ENCODE results near the gene CAMK1D. TPM values are rescaled to one million over a fixed set of nuclear protein-coding genes. Genes with fewer than 3 reads are reported as not detected.

Gene CAMK1D
- total and polyA plus RNA-seq, 4 experiments from 2014 or later = 5.2 to 22.2 (median 19.4) TPM

GRCh38 chr10:12814166-12814565, 464.8 kb downstream of the CAMK1D start:
- Mint-ChIP-seq H3K27me3 (no peaks in the 10 kb centered on the region), H3K4me1 (peaks cover 0 to 1% (median 0%) of the 10 kb centered on the region in 4 donors), H3K27ac (peak overlapping the region in 1 of 7 donors; percentile 25), H3K36me3 (peaks cover 60 to 61% of the 10 kb centered on the region in 2 donors), H3K4me3 (no peak overlapping the region), H3K9me3 (peaks cover 0 to 18% (median 13%) of the 10 kb centered on the region in 8 donors)
- no peak overlapping the region for H3K4me3 ChIP-seq (ENCODE audit: low read length in 2 of 2)
- H3K27ac ChIP-seq (ENCODE audit: low read depth, low read length) = no peak overlapping the region
- ChIA-PET POLR2A (ENCODE audit: partially characterized antibody) (no interaction called here), CTCF (ENCODE audit: partially characterized antibody) (interaction anchor here (1.1 to 1.3 kb wide), 2 partner anchors 32 to 103 kb away, joined by 3 read pairs; no protein-coding TSS in a partner anchor)
- no peaks in the 10 kb centered on the region for H3K27me3 ChIP-seq (ENCODE audit: insufficient read depth, low read length)
- DNase-seq = no peak
- no peaks in the 10 kb centered on the region for H3K4me1 ChIP-seq (ENCODE audit: insufficient read depth, low read length)
- peaks cover 23% of the 10 kb centered on the region for H3K36me3 ChIP-seq (ENCODE audit: insufficient read depth, low read length)
- peaks cover 0 to 8% of the 10 kb centered on the region in 2 donors for H3K9me3 ChIP-seq (ENCODE audit: control insufficient read depth in 1 of 2, low read length in 2 of 2)
- intact Hi-C loops (cut with micrococcal nuclease) = no loop called here

GRCh38 chr10:12819071-12819470, 469.7 kb downstream of the CAMK1D start:
- Histone ChIP-seq H3K36me3 (ENCODE audit: insufficient read depth, low read length) (peaks cover 22% of the 10 kb centered on the region), H3K9me3 (ENCODE audit: control insufficient read depth in 1 of 2, low read length in 2 of 2) (peaks cover 0 to 6% of the 10 kb centered on the region in 2 donors), H3K4me1 (ENCODE audit: insufficient read depth, low read length) (no peaks in the 10 kb centered on the region), H3K4me3 (ENCODE audit: low read length in 2 of 2) (no peak overlapping the region), H3K27ac (ENCODE audit: low read depth, low read length) (no peak overlapping the region), H3K27me3 (ENCODE audit: insufficient read depth, low read length) (no peaks in the 10 kb centered on the region)
- Mint-ChIP-seq H3K9me3 (peaks cover 0 to 8% (median 2%) of the 10 kb centered on the region in 8 donors), H3K27ac (no peak overlapping the region), H3K27me3 (no peaks in the 10 kb centered on the region), H3K4me1 (peaks cover 0 to 1% (median 0%) of the 10 kb centered on the region in 4 donors), H3K4me3 (no peak overlapping the region), H3K36me3 (peaks cover 43 to 64% of the 10 kb centered on the region in 2 donors)
- intact Hi-C loops (cut with micrococcal nuclease) = no loop called here
- DNase-seq = no peak
- ChIA-PET POLR2A (ENCODE audit: partially characterized antibody) (no interaction called here), CTCF (ENCODE audit: partially characterized antibody) (no interaction called here)

- DNase-seq = no peak
- intact Hi-C loops (cut with micrococcal nuclease) = no loop called here
- Mint-ChIP-seq H3K4me3 (no peak overlapping the region), H3K4me1 (peaks cover 0 to 1% (median 0%) of the 10 kb centered on the region in 4 donors), H3K27ac (peak overlapping the region in 1 of 7 donors; percentile 81), H3K27me3 (no peaks in the 10 kb centered on the region), H3K9me3 (peaks cover 0 to 2% (median 0%) of the 10 kb centered on the region in 8 donors), H3K36me3 (peaks cover 43 to 64% of the 10 kb centered on the region in 2 donors)
- ChIA-PET CTCF (ENCODE audit: partially characterized antibody) (no interaction called here), POLR2A (ENCODE audit: partially characterized antibody) (no interaction called here)
- H3K4me3 ChIP-seq (ENCODE audit: low read length in 2 of 2) = no peak overlapping the region
- no peaks in the 10 kb centered on the region for H3K4me1 ChIP-seq (ENCODE audit: insufficient read depth, low read length)
- H3K9me3 ChIP-seq (ENCODE audit: control insufficient read depth in 1 of 2, low read length in 2 of 2) = no peaks in the 10 kb centered on the region
- peaks cover 16% of the 10 kb centered on the region for H3K36me3 ChIP-seq (ENCODE audit: insufficient read depth, low read length)
- no peak overlapping the region for H3K27ac ChIP-seq (ENCODE audit: low read depth, low read length)
- H3K27me3 ChIP-seq (ENCODE audit: insufficient read depth, low read length) = no peaks in the 10 kb centered on the region
These were observed 470.3 kb downstream of the CAMK1D start for GRCh38 chr10:12819656-12820055.

- no peaks in the 10 kb centered on the region for H3K4me1 ChIP-seq (ENCODE audit: insufficient read depth, low read length)
- Mint-ChIP-seq H3K36me3 (peaks cover 50 to 66% of the 10 kb centered on the region in 2 donors), H3K4me3 (no peak overlapping the region), H3K9me3 (no peaks in the 10 kb centered on the region), H3K4me1 (peaks cover 0 to 1% (median 0%) of the 10 kb centered on the region in 4 donors), H3K27ac (peak overlapping the region in 1 of 7 donors; percentile 5), H3K27me3 (no peaks in the 10 kb centered on the region)
- ChIA-PET POLR2A (ENCODE audit: partially characterized antibody) (no interaction called here), CTCF (ENCODE audit: partially characterized antibody) (no interaction called here)
- intact Hi-C loops (cut with micrococcal nuclease) = no loop called here
- H3K36me3 ChIP-seq (ENCODE audit: insufficient read depth, low read length) = peaks cover 2% of the 10 kb centered on the region
- no peaks in the 10 kb centered on the region for H3K9me3 ChIP-seq (ENCODE audit: control insufficient read depth in 1 of 2, low read length in 2 of 2)
- H3K27me3 ChIP-seq (ENCODE audit: insufficient read depth, low read length) = no peaks in the 10 kb centered on the region
- DNase-seq = no peak
- H3K4me3 ChIP-seq (ENCODE audit: low read length in 2 of 2) = no peak overlapping the region
- H3K27ac ChIP-seq (ENCODE audit: low read depth, low read length) = no peak overlapping the region
These were observed 473.0 kb downstream of the CAMK1D start for GRCh38 chr10:12822126-12822892.

GRCh38 chr10:12822893-12823170, 473.5 kb downstream of the CAMK1D start:
- H3K9me3 ChIP-seq (ENCODE audit: control insufficient read depth in 1 of 2, low read length in 2 of 2) = no peaks in the 10 kb centered on the region
- H3K36me3 ChIP-seq (ENCODE audit: insufficient read depth, low read length) = peaks cover 2% of the 10 kb centered on the region
- no peaks in the 10 kb centered on the region for H3K27me3 ChIP-seq (ENCODE audit: insufficient read depth, low read length)
- no peak overlapping the region for H3K27ac ChIP-seq (ENCODE audit: low read depth, low read length)
- ChIA-PET CTCF (ENCODE audit: partially characterized antibody) (no interaction called here), POLR2A (ENCODE audit: partially characterized antibody) (no interaction called here)
- H3K4me1 Mint-ChIP-seq = peaks cover 0 to 1% (median 0%) of the 10 kb centered on the region in 4 donors
- no peaks in the 10 kb centered on the region for H3K4me1 ChIP-seq (ENCODE audit: insufficient read depth, low read length)
- no peak for DNase-seq
- no peaks in the 10 kb centered on the region for H3K9me3 Mint-ChIP-seq
- H3K27ac Mint-ChIP-seq = peak overlapping the region in 1 of 7 donors; percentile 5
- intact Hi-C loops (cut with micrococcal nuclease) = no loop called here
- H3K4me3 ChIP-seq (ENCODE audit: low read length in 2 of 2) = no peak overlapping the region
- H3K4me3 Mint-ChIP-seq = no peak overlapping the region
- peaks cover 53 to 68% of the 10 kb centered on the region in 2 donors for H3K36me3 Mint-ChIP-seq
- no peaks in the 10 kb centered on the region for H3K27me3 Mint-ChIP-seq

GRCh38 chr10:12823328-12823727, 474.0 kb downstream of the CAMK1D start:
- no peaks in the 10 kb centered on the region for H3K27me3 ChIP-seq (ENCODE audit: insufficient read depth, low read length)
- H3K27me3 Mint-ChIP-seq = no peaks in the 10 kb centered on the region
- H3K9me3 Mint-ChIP-seq = no peaks in the 10 kb centered on the region
- DNase-seq = no peak
- H3K4me1 ChIP-seq (ENCODE audit: insufficient read depth, low read length) = no peaks in the 10 kb centered on the region
- H3K9me3 ChIP-seq (ENCODE audit: control insufficient read depth in 1 of 2, low read length in 2 of 2) = no peaks in the 10 kb centered on the region
- CTCF ChIA-PET (ENCODE audit: partially characterized antibody) = no interaction called here
- intact Hi-C loops (cut with micrococcal nuclease) = no loop called here
- peaks cover 2% of the 10 kb centered on the region for H3K36me3 ChIP-seq (ENCODE audit: insufficient read depth, low read length)
- peak overlapping the region in 1 of 7 donors; percentile 24 for H3K27ac Mint-ChIP-seq
- peaks cover 0 to 3% (median 0%) of the 10 kb centered on the region in 4 donors for H3K4me1 Mint-ChIP-seq
- H3K27ac ChIP-seq (ENCODE audit: low read depth, low read length) = no peak overlapping the region
- H3K36me3 Mint-ChIP-seq = peaks cover 57 to 67% of the 10 kb centered on the region in 2 donors
- H3K4me3 Mint-ChIP-seq = no peak overlapping the region
- POLR2A ChIA-PET (ENCODE audit: partially characterized antibody) = no interaction called here
- no peak overlapping the region for H3K4me3 ChIP-seq (ENCODE audit: low read length in 2 of 2)

- POLR2A ChIA-PET (ENCODE audit: partially characterized antibody) = no interaction called here
- Mint-ChIP-seq H3K4me3 (no peak overlapping the region), H3K9me3 (no peaks in the 10 kb centered on the region), H3K36me3 (peaks cover 61 to 63% of the 10 kb centered on the region in 2 donors), H3K27ac (no peak overlapping the region), H3K4me1 (peaks cover 0 to 3% (median 0%) of the 10 kb centered on the region in 4 donors), H3K27me3 (no peaks in the 10 kb centered on the region)
- intact Hi-C loops (cut with micrococcal nuclease) = no loop called here
- Histone ChIP-seq H3K36me3 (ENCODE audit: insufficient read depth, low read length) (peaks cover 2% of the 10 kb centered on the region), H3K27me3 (ENCODE audit: insufficient read depth, low read length) (no peaks in the 10 kb centered on the region), H3K9me3 (ENCODE audit: control insufficient read depth in 1 of 2, low read length in 2 of 2) (no peaks in the 10 kb centered on the region), H3K4me3 (ENCODE audit: low read length in 2 of 2) (no peak overlapping the region), H3K27ac (ENCODE audit: low read depth, low read length) (no peak overlapping the region), H3K4me1 (ENCODE audit: insufficient read depth, low read length) (no peaks in the 10 kb centered on the region)
- CTCF ChIA-PET (ENCODE audit: partially characterized antibody) = no interaction called here
- DNase-seq = no peak
These were observed 476.0 kb downstream of the CAMK1D start for GRCh38 chr10:12825260-12825849.
